HepG2 (cell line): ENCODE results near the gene SHROOM1. TPM values are rescaled to one million over a fixed set of nuclear protein-coding genes. Genes with fewer than 3 reads are reported as not detected.

Experiments
- AGO2 ChIP-seq: fragments of 200-400 bp; formaldehyde crosslinking; optimal IDR thresholded peaks from 2 replicates; pipeline ENCODE3; 2017; ENCODE audit warnings: mild to moderate bottlenecking, low read depth, low read length, moderate library complexity
- BATF2 ChIP-seq: sonication (generic); formaldehyde crosslinking; IDR thresholded peaks from 2 replicates; pipeline ENCODE4 v1.8.0; 2022; ENCODE audit warnings: mild to moderate bottlenecking, missing genetic modification reagents, moderate library complexity
- CC2D1A ChIP-seq: sonication (generic); formaldehyde crosslinking; IDR thresholded peaks from 2 replicates; pipeline ENCODE4 v1.8.1; 2023; ENCODE audit warnings: mild to moderate bottlenecking, missing genetic modification reagents
- CREM ChIP-seq, 2 experiments: sonication (generic) in 1 of 2; formaldehyde crosslinking in 1 of 2; IDR thresholded peaks; 2 replicates each; pipeline versions ENCODE4 v1.4.0 to v1.6.1; 2016 to 2020; ENCODE audit warnings: antibody characterized with exemption in 1 of 2, mild to moderate bottlenecking in 1 of 2, missing genetic modification reagents in 1 of 2
- EP300 ChIP-seq, 3 experiments: sonication (generic) in 1 of 3; formaldehyde crosslinking in 1 of 3; IDR thresholded peaks; 2 replicates each; pipeline versions ENCODE4 v1.5.1 to v1.6.1; 2011 to 2020; ENCODE audit warnings: low read depth in 2 of 3, low read length in 2 of 3, borderline replicate concordance in 1 of 3, improper control_type of control experiment in 1 of 3, mild to moderate bottlenecking in 1 of 3, missing genetic modification reagents in 1 of 3, moderate library complexity in 1 of 3
- HIVEP1 ChIP-seq: sonication (generic); formaldehyde crosslinking; IDR thresholded peaks from 2 replicates; pipeline ENCODE4 v1.4.0; 2020; ENCODE audit warnings: mild to moderate bottlenecking, missing genetic modification reagents
- HNF1A ChIP-seq, 2 experiments: sonication (generic) in 1 of 2; formaldehyde crosslinking in 1 of 2; IDR thresholded peaks; 2 replicates each; pipeline versions ENCODE4 v1.4.0 to v1.6.1; 2016 to 2020; ENCODE audit warnings: borderline replicate concordance in 1 of 2, low read depth in 1 of 2, mild to moderate bottlenecking in 1 of 2, missing genetic modification reagents in 1 of 2
- KLF9 ChIP-seq: IDR thresholded peaks from 2 replicates; pipeline ENCODE4 v1.6.1; 2016; ENCODE audit warnings: low read depth
- MAFG ChIP-seq: sonication (generic); formaldehyde crosslinking; IDR thresholded peaks from 2 replicates; pipeline ENCODE4 v1.5.1; 2020; ENCODE audit warnings: mild to moderate bottlenecking, missing genetic modification reagents
- MTERF4 ChIP-seq: sonication (generic); formaldehyde crosslinking; IDR thresholded peaks from 2 replicates; pipeline ENCODE4 v1.8.0; 2023; ENCODE audit warnings: mild to moderate bottlenecking, missing genetic modification reagents
- MTF2 ChIP-seq: sonication (generic); formaldehyde crosslinking; IDR thresholded peaks from 2 replicates; pipeline ENCODE4 v1.5.0; 2020; ENCODE audit warnings: missing genetic modification reagents, borderline replicate concordance
- NKX3-1 ChIP-seq: sonication (generic); formaldehyde crosslinking; IDR thresholded peaks from 2 replicates; pipeline ENCODE4 v1.5.0; 2020; ENCODE audit warnings: missing genetic modification reagents
- NR2F1 ChIP-seq, 2 experiments: fragments of 450-650 bp in 1 of 2; formaldehyde crosslinking in 1 of 2; IDR thresholded peaks; 2 replicates each; pipeline versions ENCODE4 v1.5.0 to v1.6.1; 2016 to 2020; ENCODE audit warnings: mild to moderate bottlenecking in 1 of 2, missing compliant biosample characterization in 1 of 2, missing genetic modification reagents in 1 of 2, moderate library complexity in 1 of 2
- PHB2 ChIP-seq: fragments of 450-650 bp; IDR thresholded peaks from 2 replicates; pipeline ENCODE4 v1.6.1; 2018; ENCODE audit not compliant: partially characterized antibody
- REXO4 ChIP-seq: sonication (generic); formaldehyde crosslinking; IDR thresholded peaks from 2 replicates; pipeline ENCODE4 v1.8.0; 2022; ENCODE audit warnings: missing genetic modification reagents, mild to moderate bottlenecking, borderline replicate concordance
- SIN3B ChIP-seq: fragments of 150-350 bp; IDR thresholded peaks from 2 replicates; pipeline ENCODE4 v1.6.1; 2014; ENCODE audit warnings: low read length
- SNAI1 ChIP-seq: sonication (generic); formaldehyde crosslinking; IDR thresholded peaks from 2 replicates; pipeline ENCODE4 v1.5.0; 2020; ENCODE audit warnings: mild to moderate bottlenecking, missing genetic modification reagents, borderline replicate concordance
- WIZ ChIP-seq: sonication (generic); formaldehyde crosslinking; IDR thresholded peaks from 2 replicates; pipeline ENCODE4 v1.5.1; 2020; ENCODE audit warnings: mild to moderate bottlenecking, missing genetic modification reagents
- ZIK1 ChIP-seq: sonication (generic); formaldehyde crosslinking; IDR thresholded peaks from 2 replicates; pipeline ENCODE4 v1.5.0; 2020; ENCODE audit warnings: mild to moderate bottlenecking, low read depth, missing genetic modification reagents, borderline replicate concordance
- ZNF138 ChIP-seq: sonication (generic); formaldehyde crosslinking; IDR thresholded peaks from 2 replicates; pipeline ENCODE4 v1.5.0; 2020; ENCODE audit warnings: mild to moderate bottlenecking, low read depth, missing genetic modification reagents
- ZNF550 ChIP-seq: sonication (generic); formaldehyde crosslinking; IDR thresholded peaks from 2 replicates; pipeline ENCODE4 v1.4.0; 2020; ENCODE audit warnings: mild to moderate bottlenecking, missing genetic modification reagents, borderline replicate concordance
- ZNF552 ChIP-seq: sonication (generic); formaldehyde crosslinking; IDR thresholded peaks from 2 replicates; pipeline ENCODE4 v1.9.0; 2022; ENCODE audit warnings: missing genetic modification reagents, mild to moderate bottlenecking, borderline replicate concordance
- ZNF567 ChIP-seq: sonication (generic); formaldehyde crosslinking; IDR thresholded peaks from 2 replicates; pipeline ENCODE4 v1.8.1; 2023; ENCODE audit warnings: mild to moderate bottlenecking, missing genetic modification reagents, borderline replicate concordance
- ZNF672 ChIP-seq: sonication (generic); formaldehyde crosslinking; IDR thresholded peaks from 2 replicates; pipeline ENCODE4 v1.8.1; 2022; ENCODE audit warnings: missing genetic modification reagents
- ZNF790 ChIP-seq: sonication (generic); formaldehyde crosslinking; IDR thresholded peaks from 2 replicates; pipeline ENCODE4 v1.8.0; 2022; ENCODE audit warnings: missing genetic modification reagents, mild to moderate bottlenecking, borderline replicate concordance
- polyA plus RNA-seq, 8 experiments: library from polyadenylated mRNA; depleted of rRNA in 3 of 8; stranded (reverse) in 7 of 8; unstranded in 1 of 8; fragments of >200 nt; fragmentation: Illumina TruSeq in 4 of 8; extraction: Trizol in 4 of 8; gene quantifications; 2 replicates each; pipeline versions ENCODE4 v1.2.1 to v1.2.3, GENCODE V29; 2011 to 2016; ENCODE audit warnings: low read depth in 4 of 8, missing spikeins in 1 of 8, mixed read lengths in 1 of 8; ENCODE audit not compliant: insufficient read depth in 1 of 8
- total RNA-seq, 5 experiments: library from RNA; depleted of rRNA; stranded (reverse); fragments of >200 nt; fragmentation: Illumina TruSeq; extraction: Trizol; gene quantifications; 2 replicates each; pipeline ENCODE4 v1.2.3, GENCODE V29; 2016; ENCODE audit warnings: low read depth in 1 of 5

The SHROOM1 gene
- total and polyA plus RNA-seq, 2 of the 13 experiments (the other 11 are each of a cell fraction or from before 2014, with no cell fraction given): 18.2 to 25.7 TPM

GRCh38 chr5:132867046-132867451 lies 36.6 kb upstream of the SHROOM1 start (continued):
- no peak for TF ChIP-seq PHB2
- peak; percentile 32 for TF ChIP-seq AGO2
- 0 out of 2 replicates have a peak, but pooled peaks have one; percentile 39 for TF ChIP-seq ZNF790
- no peak for TF ChIP-seq ZNF550 (CRISPR knock-in tag)
- no peak for TF ChIP-seq KLF9 (CRISPR knock-in tag)
- TF ChIP-seq MTF2 (CRISPR knock-in tag): no peak
- TF ChIP-seq ZNF552 (CRISPR knock-in tag): no peak
- peak; percentile 77; the same call in 1 of the 2 replicates for TF ChIP-seq SNAI1 (CRISPR knock-in tag)
- TF ChIP-seq HNF1A (IDR thresholded peaks at IDR 0.05; ENCODE audit: low read depth): no peak
- TF ChIP-seq HNF1A (CRISPR knock-in tag; IDR thresholded peaks at IDR 0.05; ENCODE audit: borderline replicate concordance): no peak
- TF ChIP-seq ZNF567 (CRISPR knock-in tag): no peak
- no peak for TF ChIP-seq MAFG (CRISPR knock-in tag)
- TF ChIP-seq SIN3B: no peak
- no peak for TF ChIP-seq NR2F1 (CRISPR knock-in tag; IDR thresholded peaks at IDR 0.05)
- TF ChIP-seq BATF2: 0 out of 2 replicates have a peak, but pooled peaks have one; percentile 6
- no peak for TF ChIP-seq ZIK1
- TF ChIP-seq HIVEP1 (CRISPR knock-in tag): no peak
- TF ChIP-seq NKX3-1 (CRISPR knock-in tag): no peak
- no peak for TF ChIP-seq ZNF672
- TF ChIP-seq REXO4 (CRISPR knock-in tag): no peak
- no peak for TF ChIP-seq ZNF138 (CRISPR knock-in tag)
- TF ChIP-seq CREM (IDR thresholded peaks at IDR 0.05): no peak
- TF ChIP-seq CREM (CRISPR knock-in tag; IDR thresholded peaks at IDR 0.05): no peak
- TF ChIP-seq MTERF4 (CRISPR knock-in tag): no peak
- no peak for TF ChIP-seq WIZ (CRISPR knock-in tag)
- 0 out of 2 replicates have a peak, but pooled peaks have one; percentile 28 for TF ChIP-seq CC2D1A (CRISPR knock-in tag)
- no peak for TF ChIP-seq EP300 (IDR thresholded peaks at IDR 0.05; ENCODE audit: low read depth in 2 of 2, low read length in 2 of 2)
- no peak for TF ChIP-seq EP300 (CRISPR knock-in tag; IDR thresholded peaks at IDR 0.05; ENCODE audit: borderline replicate concordance)
